HCT116 (cell line): Measurements from ENCODE around the gene HSH2D. TPM values are rescaled to one million over a fixed set of nuclear protein-coding genes. Genes with fewer than 3 reads are reported as not detected.

ENCODE experiments used
- ATAC-seq: fragments of 200-7000 bp; cut with Tn5 transposase; 2 replicates; pipeline ENCODE4 v1.9.1; 2020; ENCODE audit warnings: mild to moderate bottlenecking, moderate library complexity
- BruUV-seq: library from RNA; stranded (reverse); fragments of 400-500 nt; replicated peaks from 2 replicates; lab custom pipeline; 2021; lab: Mats Ljungman, UMichigan
- CTCF ChIA-PET: fragments of 300-600 bp; sonication (Branson Sonifier 250); formaldehyde crosslinking; loops from one replicate; lab custom pipeline; 2021; ENCODE audit warnings: antibody characterized with exemption; lab: Charles Lee
- POLR2A ChIA-PET: fragments of 300-600, 350-600 bp; sonication (Branson Sonifier 250); formaldehyde crosslinking; loops from one replicate; lab custom pipeline; 2021; ENCODE audit warnings: antibody characterized with exemption; lab: Charles Lee
- RAD21 ChIA-PET, 2 experiments: fragments of 300-600 bp; sonication (Branson Sonifier 250); formaldehyde crosslinking; loops; one replicate each; lab custom pipeline; 2023; ENCODE audit warnings: low total read pairs in 2 of 2; ENCODE audit not compliant: uncharacterized antibody in 2 of 2, unreplicated experiment in 2 of 2, low non-redundant PET in 1 of 2; lab: Charles Lee
- DNase-seq: peaks from one replicate; pipeline ENCODE4 v3.0.0-alpha.2; 2010; ENCODE audit warnings: low read depth, low spot score
- H2AFZ ChIP-seq: fragments of 200-600 bp; shearing (Covaris generic), sonication (generic); 2 replicates; pipeline ENCODE4 v1.6.1; 2017; ENCODE audit warnings: low read depth, mixed run types, mixed read lengths, antibody characterized with exemption, low read length; ENCODE audit not compliant: poor library complexity, severe bottlenecking
- H3K27ac ChIP-seq: 2 replicates; pipeline ENCODE4 v1.5.1; 2012; ENCODE audit warnings: low read depth, low read length
- H3K27me3 ChIP-seq: fragments of 200-600 bp; sonication (generic); 2 replicates; pipeline ENCODE4 v1.6.1; 2016; ENCODE audit warnings: mixed run types, low read length, mixed read lengths; ENCODE audit not compliant: insufficient read depth
- H3K36me3 ChIP-seq, 2 experiments: fragments of 200-500 bp in 1 of 2; fragments of 200-600 bp in 1 of 2; sonication (Bioruptor generic) in 1 of 2; sonication (generic) in 1 of 2; 2 replicates each; pipeline versions ENCODE4 v1.5.1 to v1.6.1; 2014 to 2016; ENCODE audit warnings: low read length in 2 of 2, inconsistent platforms in 1 of 2, mixed read lengths in 1 of 2, mixed run types in 1 of 2; ENCODE audit not compliant: insufficient read depth in 2 of 2, control insufficient read depth in 1 of 2
- H3K4me1 ChIP-seq, 2 experiments: fragments of 200-600 bp in 1 of 2; sonication (generic) in 1 of 2; 2 replicates each; pipeline versions ENCODE4 v1.5.1 to v1.6.1; 2012 to 2017; ENCODE audit warnings: low read length in 2 of 2, inconsistent platforms in 1 of 2, mild to moderate bottlenecking in 1 of 2, mixed read lengths in 1 of 2, mixed run types in 1 of 2, moderate library complexity in 1 of 2; ENCODE audit not compliant: insufficient read depth in 2 of 2, control insufficient read depth in 1 of 2
- H3K4me2 ChIP-seq: fragments of 200-600 bp; sonication (generic); 2 replicates; pipeline ENCODE4 v1.6.1; 2017; ENCODE audit warnings: mixed run types, low read length, mixed read lengths
- H3K4me3 ChIP-seq, 2 experiments: fragments of 200-600 bp in 1 of 2; sonication (generic) in 1 of 2; replicated peaks in 1 of 2; 2 replicates each; pipeline ENCODE4 v1.5.1; 2011 to 2016; ENCODE audit warnings: low read length in 2 of 2, control low read depth in 1 of 2, low read depth in 1 of 2, mild to moderate bottlenecking in 1 of 2, mixed read lengths in 1 of 2, mixed run types in 1 of 2
- H3K79me2 ChIP-seq: fragments of 200-600 bp; sonication (generic); 2 replicates; pipeline ENCODE4 v1.6.1; 2017; ENCODE audit warnings: mild to moderate bottlenecking, mixed run types, low read length, moderate library complexity, mixed read lengths; ENCODE audit not compliant: insufficient read depth
- H3K9ac ChIP-seq: fragments of 200-600 bp; sonication (generic); 2 replicates; pipeline ENCODE4 v1.6.1; 2016; ENCODE audit warnings: low read length, mixed read lengths
- H3K9me2 ChIP-seq: fragments of 200-600 bp; sonication (generic), shearing (Covaris generic); 2 replicates; pipeline ENCODE4 v1.6.1; 2017; ENCODE audit warnings: mixed run types, mild to moderate bottlenecking, moderate library complexity; ENCODE audit not compliant: insufficient read depth
- H3K9me3 ChIP-seq, 2 experiments: fragments of 200-500 bp in 1 of 2; fragments of 200-600 bp in 1 of 2; sonication (Bioruptor generic) in 1 of 2; sonication (generic) in 1 of 2; 2 replicates each; pipeline ENCODE4 v1.6.1; 2014 to 2017; ENCODE audit warnings: low read length in 2 of 2, mixed read lengths in 2 of 2, inconsistent platforms in 1 of 2, low read depth in 1 of 2, mild to moderate bottlenecking in 1 of 2, mixed run types in 1 of 2, moderate library complexity in 1 of 2; ENCODE audit not compliant: control insufficient read depth in 1 of 2, insufficient read depth in 1 of 2
- H4K20me1 ChIP-seq: fragments of 200-600 bp; sonication (generic), shearing (Covaris generic); 2 replicates; pipeline ENCODE4 v1.6.1; 2017; ENCODE audit warnings: mixed run types, mild to moderate bottlenecking, moderate library complexity; ENCODE audit not compliant: insufficient read depth
- CBX3 ChIP-seq: IDR thresholded peaks from 2 replicates; pipeline ENCODE4 v1.6.1; 2012; ENCODE audit warnings: low read depth
- CEBPB ChIP-seq: IDR thresholded peaks from 2 replicates; pipeline ENCODE4 v1.6.1; 2012; ENCODE audit warnings: low read depth
- CTCF ChIP-seq, 3 experiments: fragments of 200-600 bp in 1 of 3; sonication (generic) in 1 of 3; IDR thresholded peaks in 2 of 3; conservative IDR thresholded peaks in 1 of 3; 2 replicates each; pipeline ENCODE4 v1.5.1; 2012 to 2017; ENCODE audit warnings: low read depth in 2 of 3, low read length in 2 of 3, antibody characterized with exemption in 1 of 3, borderline replicate concordance in 1 of 3, control low read depth in 1 of 3, mild to moderate bottlenecking in 1 of 3, mixed read lengths in 1 of 3, mixed run types in 1 of 3, moderate library complexity in 1 of 3; ENCODE audit not compliant: insufficient read depth in 1 of 3
- EGR1 ChIP-seq: IDR thresholded peaks from 2 replicates; pipeline ENCODE4 v1.6.1; 2012; ENCODE audit warnings: low read depth
- ELF1 ChIP-seq: IDR thresholded peaks from 2 replicates; pipeline ENCODE4 v1.6.1; 2012; ENCODE audit warnings: low read depth, borderline replicate concordance
- EZH2 ChIP-seq: fragments of 200-600 bp; sonication (generic); IDR thresholded peaks from 2 replicates; pipeline ENCODE4 v1.6.1; 2017; ENCODE audit warnings: antibody characterized with exemption, mixed run types
- EZH2phosphoT487 ChIP-seq: fragments of 200-600 bp; IDR thresholded peaks from 2 replicates; pipeline ENCODE4 v1.6.1; 2018; ENCODE audit warnings: antibody characterized with exemption, borderline replicate concordance
- JUND ChIP-seq: IDR thresholded peaks from 2 replicates; pipeline ENCODE4 v1.6.1; 2012
- POLR2A ChIP-seq: IDR thresholded peaks from 2 replicates; pipeline ENCODE4 v1.7.0; 2011; ENCODE audit warnings: borderline replicate concordance; ENCODE audit not compliant: insufficient read depth, insufficient read length; ENCODE audit errors: extremely low read depth
- POLR2AphosphoS5 ChIP-seq: IDR thresholded peaks from 2 replicates; pipeline ENCODE4 v1.6.1; 2011; ENCODE audit warnings: mild to moderate bottlenecking, low read depth, low read length, moderate library complexity
- RAD21 ChIP-seq: IDR thresholded peaks from 2 replicates; pipeline ENCODE4 v1.6.1; 2012; ENCODE audit warnings: low read depth, mild to moderate bottlenecking
- SIN3A ChIP-seq: IDR thresholded peaks from 2 replicates; pipeline ENCODE4 v1.6.1; 2012; ENCODE audit warnings: low read depth
- SP1 ChIP-seq: IDR thresholded peaks from 2 replicates; pipeline ENCODE4 v1.6.1; 2012; ENCODE audit warnings: low read depth
- SRF ChIP-seq: IDR thresholded peaks from 2 replicates; pipeline ENCODE4 v1.6.1; 2012; ENCODE audit warnings: low read depth
- TCF7L2 ChIP-seq: IDR thresholded peaks from 2 replicates; pipeline ENCODE4 v1.7.0; 2011; ENCODE audit warnings: borderline replicate concordance, inconsistent platforms; ENCODE audit not compliant: insufficient read depth, insufficient read length; ENCODE audit errors: extremely low read depth
- YY1 ChIP-seq: IDR thresholded peaks from 2 replicates; pipeline ENCODE4 v1.6.1; 2011; ENCODE audit warnings: low read length, low read depth, moderate library complexity, mild to moderate bottlenecking; ENCODE audit not compliant: insufficient replicate concordance; ENCODE audit errors: extremely low read depth
- ZBTB33 ChIP-seq: IDR thresholded peaks from 2 replicates; pipeline ENCODE4 v1.6.1; 2011; ENCODE audit warnings: mild to moderate bottlenecking, low read length, moderate library complexity; ENCODE audit not compliant: insufficient replicate concordance; ENCODE audit errors: extremely low read depth
- ZFX ChIP-seq: fragments of 450-650 bp; IDR thresholded peaks from 2 replicates; pipeline ENCODE4 v1.6.1; 2017
- ZNF274 ChIP-seq: fragments of 200-500 bp; sonication (Bioruptor generic); IDR thresholded peaks from 2 replicates; pipeline ENCODE4 v1.6.1; 2014; ENCODE audit warnings: mild to moderate bottlenecking, low read depth, low read length, inconsistent platforms
- intact Hi-C: fragments of 100-400 bp; cut with micrococcal nuclease; formaldehyde crosslinking; loops from 2 replicates; pipeline ENCODE4 v1.10.0; 2022
- total RNA-seq: library from RNA; stranded (reverse); gene quantifications from one replicate; pipeline ENCODE4 v1.2.1, GENCODE V29; 2021; ENCODE audit not compliant: unreplicated experiment
- TF ChIP-seq, protein P1 (sequence below): IDR thresholded peaks from 2 replicates; pipeline ENCODE4 v1.6.1; 2012

HSH2D gene
- total RNA-seq, 1 experiment from 2014 or later = 21.4 TPM

DNA sequence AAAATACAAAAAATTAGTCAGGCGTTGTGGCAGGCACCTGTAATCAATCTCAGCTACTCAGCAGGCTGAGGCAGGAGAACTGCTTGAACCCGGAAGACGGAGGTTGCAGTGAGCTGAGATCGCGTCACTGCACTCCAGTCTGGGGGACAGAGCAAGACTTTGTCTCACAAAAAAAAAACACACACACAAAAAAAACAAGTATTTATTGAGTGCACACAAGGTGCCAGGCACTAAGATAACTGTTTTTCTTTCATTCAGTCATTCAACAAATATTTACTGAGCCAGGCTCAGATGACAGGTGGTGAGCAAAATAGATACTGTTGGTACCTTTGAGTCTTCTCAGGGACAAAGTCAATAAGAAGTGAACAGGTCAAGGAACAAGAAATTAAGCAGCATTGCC is 23.6 kb downstream of the HSH2D start:
- no peak overlapping the region for H3K4me2 ChIP-seq
- ChIA-PET POLR2A (no interaction called here), CTCF (no interaction called here), RAD21 (no interaction called here)
- no peaks in the 10 kb centered on the region for H3K9me2 ChIP-seq
- no peaks in the 10 kb centered on the region for H3K79me2 ChIP-seq
- no peak overlapping the region for H3K4me3 ChIP-seq
- H2AFZ ChIP-seq = no peak overlapping the region
- no peaks in the 10 kb centered on the region; a peak in 1 of 4 replicates for H3K9me3 ChIP-seq
- H3K27ac ChIP-seq = no peak overlapping the region
- H3K36me3 ChIP-seq = no peaks in the 10 kb centered on the region
- H3K27me3 ChIP-seq = no peaks in the 10 kb centered on the region
- DNase-seq (no peak), ATAC-seq (no peak)
- no peak overlapping the region for H3K9ac ChIP-seq
- peaks cover 22 to 36% of the 10 kb centered on the region in 2 experiments for H3K4me1 ChIP-seq
- intact Hi-C loops = no loop called here
- H4K20me1 ChIP-seq = no peaks in the 10 kb centered on the region
- no peak for TF ChIP-seq CEBPB
- no peak for TF ChIP-seq SRF
- no peak for TF ChIP-seq POLR2AphosphoS5
- no peak for TF ChIP-seq SIN3A
- TF ChIP-seq, protein P1, sequence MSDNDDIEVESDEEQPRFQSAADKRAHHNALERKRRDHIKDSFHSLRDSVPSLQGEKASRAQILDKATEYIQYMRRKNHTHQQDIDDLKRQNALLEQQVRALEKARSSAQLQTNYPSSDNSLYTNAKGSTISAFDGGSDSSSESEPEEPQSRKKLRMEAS = no peak
- no peak for TF ChIP-seq YY1
- TF ChIP-seq POLR2A = no peak
- TF ChIP-seq SP1 = no peak
- no peak for TF ChIP-seq ELF1
- no peak for TF ChIP-seq TCF7L2
- TF ChIP-seq EZH2 = no peak
- TF ChIP-seq JUND = no peak
- no peak for TF ChIP-seq RAD21
- TF ChIP-seq CTCF (IDR thresholded peaks at IDR 0.05 in 2 of 3, conservative IDR thresholded peaks at IDR 0.05 in 1 of 3; ENCODE audit: borderline replicate concordance in 1 of 3, insufficient read depth in 1 of 3, low read depth in 2 of 3, low read length in 2 of 3) = no peak
- no peak for TF ChIP-seq ZNF274
- TF ChIP-seq CBX3 = no peak
- no peak for TF ChIP-seq EZH2phosphoT487
- no peak for TF ChIP-seq ZBTB33
- no peak for TF ChIP-seq EGR1
- no peak for TF ChIP-seq ZFX
- no TSS peak for BruUV-seq
